Iris pigment epithelial cell (primary cell): ENCODE results near the gene RNF217.
"Not testable (repeated sequence)": the region's sequence is repeated elsewhere in the genome, so short reads cannot be mapped to it uniquely, and the experiment has no call there.

Experiments
- DNase-seq: peaks from one replicate; pipeline ENCODE4 v3.0.0-alpha.2; 2011; ENCODE audit warnings: low read depth

Gene RNF217

DNA sequence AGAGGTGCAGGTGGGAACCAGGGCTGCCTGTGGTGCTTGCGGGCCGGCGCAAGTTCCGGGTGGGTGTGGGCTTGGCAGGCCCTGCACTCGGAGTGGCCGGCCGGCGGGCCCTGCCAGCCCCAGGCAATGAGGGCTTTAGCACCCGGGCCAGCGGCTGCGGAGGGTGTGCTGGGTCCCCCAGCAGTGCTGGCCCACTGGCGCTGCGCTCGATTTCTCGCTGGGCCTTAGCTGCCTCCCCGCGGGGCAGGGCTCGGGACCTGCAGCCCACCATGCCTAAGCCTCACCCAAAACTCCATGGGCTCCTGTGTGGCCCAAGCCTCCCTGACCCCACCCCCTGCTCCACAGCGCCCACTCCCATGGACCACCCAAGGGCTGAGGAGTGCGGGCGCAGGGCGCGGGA lies 163.6 kb downstream of the RNF217 start:
- DNase-seq = not testable (repeated sequence)

DNA sequence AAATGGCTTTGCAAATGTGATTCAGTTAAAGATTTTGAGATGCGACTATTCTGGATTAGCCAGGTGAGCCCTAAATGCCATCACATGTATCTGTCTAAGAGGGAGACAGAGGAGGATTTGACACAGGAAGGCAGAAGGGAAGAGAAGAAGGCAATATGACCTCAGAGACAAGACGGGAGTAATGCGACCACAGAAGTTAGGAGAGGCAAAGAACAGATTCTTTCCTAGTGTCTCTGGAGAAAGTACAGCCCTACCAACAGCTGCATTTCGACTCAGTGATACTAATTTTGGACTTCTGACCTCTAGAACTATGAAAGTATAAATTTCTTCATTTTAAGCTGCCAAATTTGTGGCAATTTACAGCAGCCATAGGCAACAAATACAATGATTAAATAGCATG lies 167.1 kb downstream of the RNF217 start:
- no peak for DNase-seq

DNA sequence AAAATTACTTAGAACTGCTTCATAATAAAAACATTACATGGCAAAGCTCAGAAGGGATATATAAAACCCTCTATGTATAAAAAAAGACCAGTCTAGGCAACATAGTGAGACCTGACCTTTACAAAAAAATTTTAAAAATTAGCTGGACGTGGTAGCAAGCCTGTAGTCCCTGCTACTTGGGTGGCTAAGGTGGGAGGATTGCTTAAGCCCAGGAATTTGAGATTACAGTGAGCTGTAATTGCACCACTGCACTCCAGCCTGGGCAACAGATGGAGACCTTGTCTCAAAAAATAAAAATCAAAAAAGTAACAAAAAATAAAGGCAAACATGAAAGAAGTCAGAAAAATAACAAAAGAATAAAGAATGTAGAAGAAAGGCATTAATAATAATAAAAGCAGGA lies 169.8 kb downstream of the RNF217 start:
- no peak for DNase-seq

DNA sequence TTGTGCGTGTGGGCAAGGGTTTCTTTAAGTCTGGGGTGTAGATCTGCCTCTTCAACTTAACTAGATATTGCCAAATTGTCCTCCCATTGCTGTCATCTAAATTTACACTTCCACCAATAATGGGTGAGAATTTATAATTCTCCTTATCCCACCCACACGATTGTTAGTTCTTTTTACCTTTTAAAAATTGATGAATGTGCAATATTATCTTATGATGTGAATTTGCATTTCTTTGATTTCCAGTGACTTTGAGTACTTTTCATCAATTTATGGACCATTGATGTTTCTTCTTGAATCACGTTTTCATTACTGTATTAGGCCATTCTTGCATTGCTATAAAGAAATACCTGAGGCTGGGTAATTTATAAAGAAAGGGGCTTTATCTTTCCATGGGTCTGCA lies 174.1 kb downstream of the RNF217 start:
- no peak for DNase-seq

DNA sequence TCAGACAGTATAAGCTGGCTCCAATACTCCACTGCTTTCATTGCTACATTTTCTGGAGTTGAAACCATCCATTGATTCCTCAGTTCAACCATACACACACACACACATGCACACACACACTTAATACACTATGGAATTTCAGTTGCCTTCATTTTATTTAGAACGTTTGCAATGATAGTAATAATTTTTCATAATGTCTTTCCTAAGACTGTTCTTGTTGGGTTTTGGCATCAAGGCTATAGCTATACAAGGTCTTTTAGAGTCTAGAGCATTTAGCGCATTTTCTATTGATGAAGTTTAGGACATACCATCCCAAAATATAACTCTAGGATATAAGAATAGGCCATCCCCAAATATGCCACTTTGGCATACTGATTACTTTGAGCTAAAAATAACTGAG lies 175.8 kb downstream of the RNF217 start:
- no peak for DNase-seq

DNA sequence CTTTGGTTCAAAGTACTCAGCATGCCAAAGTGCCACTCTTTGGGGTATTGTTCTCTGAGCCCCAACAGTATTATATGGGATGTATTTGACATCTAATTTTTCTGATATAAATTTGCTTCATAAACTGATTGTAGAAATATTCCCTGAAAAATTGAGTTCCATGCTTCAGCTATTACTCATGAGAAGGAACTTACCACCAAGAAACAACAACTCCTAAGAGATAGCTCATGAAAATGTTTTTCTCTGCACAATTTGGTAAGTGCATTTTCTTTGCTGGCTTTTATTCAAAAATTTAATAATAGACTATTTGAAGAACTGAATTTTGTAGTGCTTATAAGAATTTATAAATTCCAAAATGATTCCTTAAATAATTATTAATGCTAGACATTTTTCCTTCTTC lies 178.6 kb downstream of the RNF217 start:
- DNase-seq = peak; percentile 78
